Measurements from ENCODE around the gene AK4.

The AK4 gene

GRCh38 chr1:65279070-65279779 lies 131.2 kb downstream of the AK4 start:
- DNase-seq (ENCODE audit: low spot score), result no peak

Measured in globus pallidus (tissue), 1 donor.